ENCODE results near the gene SLC28A3.
A peak's percentile ranks its signal among the peaks of the same experiment; 100 is the strongest.

Gene SLC28A3

GRCh38 chr9:84361645-84362044, 21.1 kb upstream of the SLC28A3 start:
- H2AK5ac ChIP-seq (ENCODE audit: low read length), result no peak overlapping the region

GRCh38 chr9:84357275-84357674, 16.7 kb upstream of the SLC28A3 start:
- Histone ChIP-seq H3K36me3 (ENCODE audit: control insufficient read depth, insufficient read depth, low read length) (no peaks in the 10 kb centered on the region), H3K18ac (ENCODE audit: low read length) (no peak overlapping the region), H2BK5ac (ENCODE audit: low read length) (no peak overlapping the region), H3K4ac (ENCODE audit: low read depth, low read length) (no peak overlapping the region), H3K4me1 (ENCODE audit: control insufficient read depth, low read depth, low read length) (peaks cover 2% of the 10 kb centered on the region), H2BK120ac (ENCODE audit: low read depth, low read length) (no peak overlapping the region), H3K4me2 (ENCODE audit: low read length) (no peak overlapping the region), H3K27ac (ENCODE audit: low read depth, low read length) (no peak overlapping the region), H3K23ac (ENCODE audit: low read length) (no peak overlapping the region), H3K79me1 (ENCODE audit: low read length) (no peaks in the 10 kb centered on the region), H2BK15ac (replicated peaks; ENCODE audit: low read depth) (no peak overlapping the region), H3K56ac (ENCODE audit: low read length) (peak overlapping the region; percentile 31), H4K8ac (ENCODE audit: low read depth, low read length) (no peak overlapping the region), H2AK5ac (ENCODE audit: low read length) (no peak overlapping the region), H3K4me3 (ENCODE audit: low read length) (no peak overlapping the region), H3K27me3 (ENCODE audit: insufficient read depth, low read length, poor library complexity) (no peaks in the 10 kb centered on the region), H3K79me2 (ENCODE audit: control insufficient read depth, insufficient read depth, low read length) (no peaks in the 10 kb centered on the region), H4K5ac (ENCODE audit: low read length) (no peak overlapping the region), H3K9ac (ENCODE audit: low read length) (no peak overlapping the region)
- DNase-seq, result no peak
- no CpG with 5 or more reads among the region's 3 CpGs for whole genome bisulfite sequencing (ENCODE audit: extremely low coverage, insufficient coverage, low lambda C conversion rate)

More at GRCh38 chr9:84361645-84362044, 21.1 kb upstream of the SLC28A3 start:
- no peak overlapping the region for H3K9ac ChIP-seq (ENCODE audit: low read length)
- H3K4me2 ChIP-seq (ENCODE audit: low read length), result no peak overlapping the region
- H3K18ac ChIP-seq (ENCODE audit: low read length), result no peak overlapping the region
- no peak overlapping the region for H4K5ac ChIP-seq (ENCODE audit: low read length)
- no peak overlapping the region for H3K27ac ChIP-seq (ENCODE audit: low read depth, low read length)
- no peak overlapping the region for H2BK120ac ChIP-seq (ENCODE audit: low read depth, low read length)
- H3K27me3 ChIP-seq (ENCODE audit: insufficient read depth, low read length, poor library complexity), result no peaks in the 10 kb centered on the region
- no peaks in the 10 kb centered on the region for H3K79me1 ChIP-seq (ENCODE audit: low read length)
- H2BK5ac ChIP-seq (ENCODE audit: low read length), result no peak overlapping the region
- no peak overlapping the region for H3K23ac ChIP-seq (ENCODE audit: low read length)
- H2BK15ac ChIP-seq (replicated peaks; ENCODE audit: low read depth), result no peak overlapping the region
- H3K4me3 ChIP-seq (ENCODE audit: low read length), result no peak overlapping the region
- H3K4me1 ChIP-seq (ENCODE audit: control insufficient read depth, low read depth, low read length), result peaks cover 2% of the 10 kb centered on the region
- no peaks in the 10 kb centered on the region for H3K79me2 ChIP-seq (ENCODE audit: control insufficient read depth, insufficient read depth, low read length)
- no peak overlapping the region for H3K56ac ChIP-seq (ENCODE audit: low read length)
- H4K8ac ChIP-seq (ENCODE audit: low read depth, low read length), result no peak overlapping the region
- no peak overlapping the region for H3K4ac ChIP-seq (ENCODE audit: low read depth, low read length)
- WGBS (ENCODE audit: extremely low coverage, insufficient coverage, low lambda C conversion rate), result no CpG with 5 or more reads among the region's 6 CpGs
- DNase-seq, result no peak
- H3K36me3 ChIP-seq (ENCODE audit: control insufficient read depth, insufficient read depth, low read length), result no peaks in the 10 kb centered on the region

- H3K4me2 ChIP-seq (ENCODE audit: low read length), result no peak overlapping the region
- no peaks in the 10 kb centered on the region for H3K27me3 ChIP-seq (ENCODE audit: insufficient read depth, low read length, poor library complexity)
- H3K4me1 ChIP-seq (ENCODE audit: control insufficient read depth, low read depth, low read length), result peaks cover 2% of the 10 kb centered on the region
- peak overlapping the region; percentile 9 for H3K23ac ChIP-seq (ENCODE audit: low read length)
- no peaks in the 10 kb centered on the region for H3K79me2 ChIP-seq (ENCODE audit: control insufficient read depth, insufficient read depth, low read length)
- no peak overlapping the region for H3K18ac ChIP-seq (ENCODE audit: low read length)
- no peak overlapping the region for H2BK5ac ChIP-seq (ENCODE audit: low read length)
- no peak overlapping the region for H3K4me3 ChIP-seq (ENCODE audit: low read length)
- H3K4ac ChIP-seq (ENCODE audit: low read depth, low read length), result no peak overlapping the region
- peak overlapping the region; percentile 5 for H4K8ac ChIP-seq (ENCODE audit: low read depth, low read length)
- no peak overlapping the region for H2BK120ac ChIP-seq (ENCODE audit: low read depth, low read length)
- no peaks in the 10 kb centered on the region for H3K79me1 ChIP-seq (ENCODE audit: low read length)
- WGBS (ENCODE audit: extremely low coverage, insufficient coverage, low lambda C conversion rate), result no CpG with 5 or more reads among the region's 1 CpG
- no peak overlapping the region for H4K5ac ChIP-seq (ENCODE audit: low read length)
- no peak overlapping the region for H2AK5ac ChIP-seq (ENCODE audit: low read length)
- no peaks in the 10 kb centered on the region for H3K36me3 ChIP-seq (ENCODE audit: control insufficient read depth, insufficient read depth, low read length)
- no peak for DNase-seq
- H3K56ac ChIP-seq (ENCODE audit: low read length), result no peak overlapping the region
- H2BK15ac ChIP-seq (replicated peaks; ENCODE audit: low read depth), result no peak overlapping the region
- H3K9ac ChIP-seq (ENCODE audit: low read length), result no peak overlapping the region
- H3K27ac ChIP-seq (ENCODE audit: low read depth, low read length), result no peak overlapping the region
Observed at GRCh38 chr9:84354035-84354434, 13.5 kb upstream of the SLC28A3 start.

- Histone ChIP-seq H2BK15ac (replicated peaks; ENCODE audit: low read depth) (no peak overlapping the region), H3K56ac (ENCODE audit: low read length) (no peak overlapping the region), H3K79me2 (ENCODE audit: control insufficient read depth, insufficient read depth, low read length) (no peaks in the 10 kb centered on the region), H2BK5ac (ENCODE audit: low read length) (no peak overlapping the region), H4K5ac (ENCODE audit: low read length) (no peak overlapping the region), H4K8ac (ENCODE audit: low read depth, low read length) (no peak overlapping the region), H3K27me3 (ENCODE audit: insufficient read depth, low read length, poor library complexity) (no peaks in the 10 kb centered on the region), H3K18ac (ENCODE audit: low read length) (no peak overlapping the region), H2BK120ac (ENCODE audit: low read depth, low read length) (no peak overlapping the region), H3K23ac (ENCODE audit: low read length) (no peak overlapping the region), H3K79me1 (ENCODE audit: low read length) (no peaks in the 10 kb centered on the region), H3K27ac (ENCODE audit: low read depth, low read length) (no peak overlapping the region), H3K4me1 (ENCODE audit: control insufficient read depth, low read depth, low read length) (no peaks in the 10 kb centered on the region), H2AK5ac (ENCODE audit: low read length) (no peak overlapping the region), H3K9ac (ENCODE audit: low read length) (no peak overlapping the region), H3K4ac (ENCODE audit: low read depth, low read length) (no peak overlapping the region), H3K36me3 (ENCODE audit: control insufficient read depth, insufficient read depth, low read length) (no peaks in the 10 kb centered on the region), H3K4me3 (ENCODE audit: low read length) (no peak overlapping the region), H3K4me2 (ENCODE audit: low read length) (no peak overlapping the region)
- DNase-seq, result no peak
- WGBS (ENCODE audit: extremely low coverage, insufficient coverage, low lambda C conversion rate), result no CpG with 5 or more reads among the region's 1 CpG
Observed at GRCh38 chr9:84349671-84350070, 9.1 kb upstream of the SLC28A3 start.

GRCh38 chr9:84343111-84343521, 2.6 kb upstream of the SLC28A3 start:
- H3K23ac ChIP-seq (ENCODE audit: low read length), result no peak overlapping the region
- WGBS (ENCODE audit: extremely low coverage, insufficient coverage, low lambda C conversion rate), result no CpG with 5 or more reads among the region's 6 CpGs
- H3K9ac ChIP-seq (ENCODE audit: low read length), result no peak overlapping the region
- no peak overlapping the region for H4K5ac ChIP-seq (ENCODE audit: low read length)
- H3K27me3 ChIP-seq (ENCODE audit: insufficient read depth, low read length, poor library complexity), result no peaks in the 10 kb centered on the region
- H3K27ac ChIP-seq (ENCODE audit: low read depth, low read length), result no peak overlapping the region
- H3K18ac ChIP-seq (ENCODE audit: low read length), result no peak overlapping the region
- no peak overlapping the region for H3K56ac ChIP-seq (ENCODE audit: low read length)
- no peaks in the 10 kb centered on the region for H3K4me1 ChIP-seq (ENCODE audit: control insufficient read depth, low read depth, low read length)
- H3K4ac ChIP-seq (ENCODE audit: low read depth, low read length), result no peak overlapping the region
- no peak overlapping the region for H2BK120ac ChIP-seq (ENCODE audit: low read depth, low read length)
- no peaks in the 10 kb centered on the region for H3K36me3 ChIP-seq (ENCODE audit: control insufficient read depth, insufficient read depth, low read length)
- no peaks in the 10 kb centered on the region for H3K79me2 ChIP-seq (ENCODE audit: control insufficient read depth, insufficient read depth, low read length)
- no peaks in the 10 kb centered on the region for H3K79me1 ChIP-seq (ENCODE audit: low read length)
- no peak overlapping the region for H2BK15ac ChIP-seq (replicated peaks; ENCODE audit: low read depth)
- no peak overlapping the region for H3K4me3 ChIP-seq (ENCODE audit: low read length)
- H4K8ac ChIP-seq (ENCODE audit: low read depth, low read length), result no peak overlapping the region
- H3K4me2 ChIP-seq (ENCODE audit: low read length), result no peak overlapping the region
- DNase-seq, result no peak
- no peak overlapping the region for H2AK5ac ChIP-seq (ENCODE audit: low read length)
- H2BK5ac ChIP-seq (ENCODE audit: low read length), result no peak overlapping the region

GRCh38 chr9:84339962-84340361, 596 bp downstream of the SLC28A3 start:
- H3K36me3 ChIP-seq (ENCODE audit: control insufficient read depth, insufficient read depth, low read length), result no peaks in the 10 kb centered on the region
- H3K4me1 ChIP-seq (ENCODE audit: control insufficient read depth, low read depth, low read length), result no peaks in the 10 kb centered on the region
- no peak overlapping the region for H3K18ac ChIP-seq (ENCODE audit: low read length)
- H3K4me3 ChIP-seq (ENCODE audit: low read length), result no peak overlapping the region
- H3K27ac ChIP-seq (ENCODE audit: low read depth, low read length), result no peak overlapping the region
- H3K79me2 ChIP-seq (ENCODE audit: control insufficient read depth, insufficient read depth, low read length), result no peaks in the 10 kb centered on the region
- no peak overlapping the region for H2BK15ac ChIP-seq (replicated peaks; ENCODE audit: low read depth)
- no peak overlapping the region for H3K9ac ChIP-seq (ENCODE audit: low read length)
- no peaks in the 10 kb centered on the region for H3K79me1 ChIP-seq (ENCODE audit: low read length)
- no peak overlapping the region for H2AK5ac ChIP-seq (ENCODE audit: low read length)
- no peak overlapping the region for H3K4ac ChIP-seq (ENCODE audit: low read depth, low read length)
- no peak overlapping the region for H3K23ac ChIP-seq (ENCODE audit: low read length)
- no peak overlapping the region for H3K56ac ChIP-seq (ENCODE audit: low read length)
- no peak overlapping the region for H2BK5ac ChIP-seq (ENCODE audit: low read length)
- WGBS (ENCODE audit: extremely low coverage, insufficient coverage, low lambda C conversion rate), result no CpG with 5 or more reads among the region's 4 CpGs
- H4K8ac ChIP-seq (ENCODE audit: low read depth, low read length), result no peak overlapping the region
- H3K27me3 ChIP-seq (ENCODE audit: insufficient read depth, low read length, poor library complexity), result no peaks in the 10 kb centered on the region
- H2BK120ac ChIP-seq (ENCODE audit: low read depth, low read length), result no peak overlapping the region
- DNase-seq, result peak; percentile 65
- H4K5ac ChIP-seq (ENCODE audit: low read length), result no peak overlapping the region
- H3K4me2 ChIP-seq (ENCODE audit: low read length), result no peak overlapping the region
